ENCODE measurements around the gene ACAP3.

GRCh38 chr1:1307923-1308755 is at the start of gene ACAP3, which contains the start of gene PUSL1:
- TF ChIP-seq CTCF (IDR thresholded peaks at IDR 0.05 in 4 of 5, conservative IDR thresholded peaks at IDR 0.05 in 1 of 5) (peak in 3 of 5 experiments; percentile 20 to 51 (median 30)), POLR2A (IDR thresholded peaks at IDR 0.05) (peak in 1 of 2 donors; percentile 47)

All from gastrocnemius medialis (tissue), 4 donors.